Keratinocyte (primary cell): ENCODE results near the gene EGLN3. TPM values are rescaled to one million over a fixed set of nuclear protein-coding genes. Genes with fewer than 3 reads are reported as not detected.
"Not testable (repeated sequence)": the region's sequence is repeated elsewhere in the genome, so short reads cannot be mapped to it uniquely, and the experiment has no call there.

Source experiments
- DNase-seq: peaks from one replicate; pipeline ENCODE4 v3.0.0-alpha.2; 2011; ENCODE audit warnings: low read depth, missing footprints, low spot score
- FAIRE-seq: peaks from 2 replicates; lab custom pipeline; 2011; peaks lifted over from hg19 to GRCh38; lab: Jason Lieb, UNC
- H2AFZ ChIP-seq: 2 replicates; pipeline ENCODE4 v1.6.0; 2012; ENCODE audit warnings: low read length, control low read depth, inconsistent platforms; ENCODE audit not compliant: control insufficient read depth
- H3K27ac ChIP-seq: 2 replicates; pipeline ENCODE4 v1.5.1; 2011; ENCODE audit warnings: low read length; ENCODE audit not compliant: control insufficient read depth, insufficient read depth
- H3K27me3 ChIP-seq: 3 replicates; pipeline ENCODE4 v1.6.0; 2011; ENCODE audit warnings: low read length; ENCODE audit not compliant: control insufficient read depth, insufficient read depth; ENCODE audit errors: extremely low read depth
- H3K36me3 ChIP-seq, 2 experiments: 2 replicates in 1 of 2; 3 replicates in 1 of 2; pipeline ENCODE4 v1.5.1; 2011; ENCODE audit warnings: low read length in 2 of 2, mild to moderate bottlenecking in 1 of 2; ENCODE audit not compliant: control insufficient read depth in 2 of 2, insufficient read depth in 2 of 2; ENCODE audit errors: extremely low read depth in 1 of 2
- H3K4me1 ChIP-seq: 3 replicates; pipeline ENCODE4 v1.5.1; 2011; ENCODE audit warnings: low read length; ENCODE audit not compliant: control insufficient read depth, insufficient read depth; ENCODE audit errors: extremely low read depth
- H3K4me2 ChIP-seq: 3 replicates; pipeline ENCODE4 v1.6.0; 2011; ENCODE audit warnings: low read depth, low read length; ENCODE audit not compliant: control insufficient read depth, insufficient read depth; ENCODE audit errors: extremely low read depth
- H3K4me3 ChIP-seq, 3 experiments: fragments of 200-600 bp in 1 of 3; sonication (generic) in 1 of 3; 2 replicates in 2 of 3; 3 replicates in 1 of 3; pipeline ENCODE4 v1.5.1; 2011 to 2016; ENCODE audit warnings: low read length in 3 of 3, mild to moderate bottlenecking in 3 of 3, control low read depth in 2 of 3, inconsistent platforms in 1 of 3, low read depth in 1 of 3, mixed read lengths in 1 of 3, mixed run types in 1 of 3, moderate library complexity in 1 of 3; ENCODE audit not compliant: control insufficient read depth in 2 of 3, insufficient read depth in 2 of 3; ENCODE audit errors: extremely low read depth in 1 of 3
- H3K79me2 ChIP-seq: 2 replicates; pipeline ENCODE4 v1.6.0; 2012; ENCODE audit warnings: low read length; ENCODE audit not compliant: control insufficient read depth, insufficient read depth
- H3K9ac ChIP-seq: 3 replicates; pipeline ENCODE4 v1.6.0; 2011; ENCODE audit warnings: low read length; ENCODE audit not compliant: control insufficient read depth, insufficient read depth; ENCODE audit errors: extremely low read depth
- H3K9me1 ChIP-seq: 3 replicates; pipeline ENCODE4 v1.6.0; 2011; ENCODE audit warnings: low read length; ENCODE audit not compliant: control insufficient read depth, insufficient read depth; ENCODE audit errors: extremely low read depth
- H3K9me3 ChIP-seq: 2 replicates; pipeline ENCODE4 v1.5.1; 2012; ENCODE audit warnings: low read depth, low read length; ENCODE audit not compliant: control insufficient read depth
- H4K20me1 ChIP-seq: 3 replicates; pipeline ENCODE4 v1.6.0; 2011; ENCODE audit warnings: low read length; ENCODE audit not compliant: control insufficient read depth, insufficient read depth; ENCODE audit errors: extremely low read depth
- EZH2 ChIP-seq: IDR thresholded peaks from one replicate; pipeline ENCODE4 v1.6.1; 2012; ENCODE audit warnings: inconsistent platforms, mild to moderate bottlenecking, low read length, moderate library complexity
- dilution Hi-C: fragments of 300-500 bp; cut with MboI; formaldehyde crosslinking; loops from one replicate; pipeline ENCODE4 v1.7.0; 2020; ENCODE audit warnings: low sequenced_read_pairs; ENCODE audit not compliant: extremely low pct_ligation_motif_present
- polyA plus RNA-seq, 5 experiments: library from polyadenylated mRNA; depleted of rRNA in 3 of 5; stranded (reverse) in 3 of 5; stranded (forward) in 1 of 5; unstranded in 1 of 5; fragments of >200 nt; gene quantifications; 1 replicate in 1 of 5; 2 replicates in 3 of 5; 3 replicates in 1 of 5; pipeline versions ENCODE4 v1.2.1 to v1.2.3, GENCODE V29; 2011 to 2012; ENCODE audit warnings: missing spikeins in 2 of 5, low read depth in 1 of 5, low replicate concordance in 1 of 5
- TF ChIP-seq, protein P1 (sequence below), 3 experiments: IDR thresholded peaks in 1 of 3; conservative IDR thresholded peaks in 1 of 3; optimal IDR thresholded peaks in 1 of 3; 2 replicates in 2 of 3; 3 replicates in 1 of 3; pipeline versions ENCODE3 to v1.5.1; 2011; ENCODE audit warnings: low read length in 3 of 3, mild to moderate bottlenecking in 3 of 3, moderate library complexity in 2 of 3, control low read depth in 1 of 3, inconsistent platforms in 1 of 3; ENCODE audit not compliant: insufficient read depth in 2 of 3; ENCODE audit errors: extremely low read depth in 1 of 3

EGLN3 gene
- polyA plus RNA-seq, 1 donor (not counting 4 experiments of a cell fraction or from before 2014, with no cell fraction given), result 9.3 TPM

DNA sequence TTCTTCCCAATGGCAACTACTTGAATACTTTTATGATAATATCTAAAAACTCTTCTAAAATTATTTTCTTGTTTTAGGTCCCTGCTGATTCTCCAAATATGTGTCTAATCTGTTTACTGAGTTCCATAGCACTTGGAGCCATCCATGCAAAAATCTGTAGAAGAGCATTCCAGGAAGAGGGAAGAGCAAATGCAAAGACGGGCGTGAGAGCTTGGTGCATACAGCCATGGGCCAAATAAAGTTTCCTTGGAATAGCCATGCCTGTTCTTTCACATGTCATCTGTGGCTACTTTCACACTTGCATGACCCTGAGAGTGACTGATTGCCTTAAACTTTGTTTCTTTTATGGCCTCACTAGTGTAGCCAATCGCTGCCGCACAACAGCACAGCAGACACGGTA, 13.0 kb upstream of the EGLN3 start:
- Histone ChIP-seq H3K36me3 (no peaks in the 10 kb centered on the region), H3K4me3 (no peak overlapping the region), H4K20me1 (no peaks in the 10 kb centered on the region), H3K27me3 (no peaks in the 10 kb centered on the region), H3K9me3 (no peaks in the 10 kb centered on the region), H3K4me1 (no peaks in the 10 kb centered on the region), H3K4me2 (no peak overlapping the region), H3K9ac (no peak overlapping the region), H3K27ac (no peak overlapping the region), H3K79me2 (no peaks in the 10 kb centered on the region), H2AFZ (no peak overlapping the region), H3K9me1 (no peaks in the 10 kb centered on the region)
- TF ChIP-seq EZH2, result no peak
- TF ChIP-seq, protein P1, sequence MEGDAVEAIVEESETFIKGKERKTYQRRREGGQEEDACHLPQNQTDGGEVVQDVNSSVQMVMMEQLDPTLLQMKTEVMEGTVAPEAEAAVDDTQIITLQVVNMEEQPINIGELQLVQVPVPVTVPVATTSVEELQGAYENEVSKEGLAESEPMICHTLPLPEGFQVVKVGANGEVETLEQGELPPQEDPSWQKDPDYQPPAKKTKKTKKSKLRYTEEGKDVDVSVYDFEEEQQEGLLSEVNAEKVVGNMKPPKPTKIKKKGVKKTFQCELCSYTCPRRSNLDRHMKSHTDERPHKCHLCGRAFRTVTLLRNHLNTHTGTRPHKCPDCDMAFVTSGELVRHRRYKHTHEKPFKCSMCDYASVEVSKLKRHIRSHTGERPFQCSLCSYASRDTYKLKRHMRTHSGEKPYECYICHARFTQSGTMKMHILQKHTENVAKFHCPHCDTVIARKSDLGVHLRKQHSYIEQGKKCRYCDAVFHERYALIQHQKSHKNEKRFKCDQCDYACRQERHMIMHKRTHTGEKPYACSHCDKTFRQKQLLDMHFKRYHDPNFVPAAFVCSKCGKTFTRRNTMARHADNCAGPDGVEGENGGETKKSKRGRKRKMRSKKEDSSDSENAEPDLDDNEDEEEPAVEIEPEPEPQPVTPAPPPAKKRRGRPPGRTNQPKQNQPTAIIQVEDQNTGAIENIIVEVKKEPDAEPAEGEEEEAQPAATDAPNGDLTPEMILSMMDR (optimal IDR thresholded peaks at IDR 0.05 in 1 of 3, IDR thresholded peaks at IDR 0.05 in 1 of 3, conservative IDR thresholded peaks at IDR 0.05 in 1 of 3; ENCODE audit: extremely low read depth in 1 of 3, insufficient read depth in 2 of 3, low read length in 3 of 3), result no peak
- dilution Hi-C loops, result no loop called here
- DNase-seq (no peak), FAIRE-seq (no peak)

DNA sequence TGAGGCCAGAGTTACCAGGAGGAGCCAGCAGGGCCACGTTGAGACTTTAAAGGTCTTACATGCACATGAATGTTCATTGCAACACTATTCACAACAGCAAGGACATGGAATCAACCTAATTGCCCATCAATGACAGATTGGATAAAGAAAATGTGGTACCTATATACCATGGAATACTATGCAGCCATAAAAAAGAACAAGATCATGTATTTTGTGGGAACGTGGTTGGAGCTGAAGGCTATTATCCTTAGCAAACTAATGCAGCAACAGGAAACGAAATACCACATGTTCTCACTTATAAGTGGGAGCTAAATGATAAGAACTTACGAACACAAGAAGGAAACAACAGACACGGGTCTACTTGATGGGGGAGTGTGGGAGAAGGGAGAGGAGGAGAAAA, 11.6 kb upstream of the EGLN3 start:
- H4K20me1 ChIP-seq, FAIRE-seq, H3K79me2 ChIP-seq, H2AFZ ChIP-seq, H3K9ac ChIP-seq, H3K4me2 ChIP-seq, H3K4me1 ChIP-seq, H3K4me3 ChIP-seq, H3K27ac ChIP-seq, H3K36me3 ChIP-seq, H3K9me1 ChIP-seq, DNase-seq, dilution Hi-C loops, H3K9me3 ChIP-seq, H3K27me3 ChIP-seq: not testable (repeated sequence)

- Histone ChIP-seq H3K4me2 (no peak overlapping the region), H3K4me1 (no peaks in the 10 kb centered on the region), H3K9ac (no peak overlapping the region), H3K79me2 (no peaks in the 10 kb centered on the region), H2AFZ (no peak overlapping the region), H4K20me1 (no peaks in the 10 kb centered on the region), H3K9me3 (no peaks in the 10 kb centered on the region), H3K4me3 (no peak overlapping the region), H3K27me3 (no peaks in the 10 kb centered on the region), H3K9me1 (no peaks in the 10 kb centered on the region), H3K36me3 (no peaks in the 10 kb centered on the region), H3K27ac (no peak overlapping the region)
- FAIRE-seq, result no peak
- no peak for TF ChIP-seq EZH2
- TF ChIP-seq, protein P1 (optimal IDR thresholded peaks at IDR 0.05 in 1 of 3, IDR thresholded peaks at IDR 0.05 in 1 of 3, conservative IDR thresholded peaks at IDR 0.05 in 1 of 3; ENCODE audit: extremely low read depth in 1 of 3, insufficient read depth in 2 of 3, low read length in 3 of 3), result no peak
- DNase-seq, result no peak
- dilution Hi-C loops, result no loop called here
These were observed 11.1 kb upstream of the EGLN3 start for GRCh38 chr14:33962016-33962415.
